Breast epithelium (tissue), 4 donors: ENCODE data around the gene ADAM12. TPM values are rescaled to one million over a fixed set of nuclear protein-coding genes. Genes with fewer than 3 reads are reported as not detected.

Source experiments
- DNase-seq, 2 donors: peaks; one replicate each; pipeline ENCODE4 v3.0.0-alpha.2; 2019; ENCODE audit warnings: low spot score in 2 of 2
- H3K27ac ChIP-seq, 2 donors: fragments of 200-600 bp; sonication (generic) in 1 of 2; one replicate each; pipeline ENCODE4 v1.5.1; 2016 to 2019; ENCODE audit warnings: mild to moderate bottlenecking in 1 of 2
- H3K27me3 ChIP-seq, 2 donors: fragments of 200-600 bp; sonication (generic) in 1 of 2; one replicate each; pipeline versions ENCODE4 v1.5.1 to v1.6.0; 2017 to 2019; ENCODE audit warnings: control low read depth in 1 of 2, mild to moderate bottlenecking in 1 of 2
- H3K36me3 ChIP-seq: fragments of 200-600 bp; one replicate; pipeline ENCODE4 v1.5.1; 2019
- H3K4me1 ChIP-seq, 2 donors: fragments of 200-600 bp; sonication (generic); one replicate each; pipeline ENCODE4 v1.5.1; 2016 to 2019; ENCODE audit warnings: control low read depth in 1 of 2
- H3K4me3 ChIP-seq, 3 donors: fragments of 200-600 bp; sonication (generic); 1 replicate in 2 of 3; 2 replicates in 1 of 3; pipeline ENCODE4 v1.5.1; 2016 to 2019; ENCODE audit warnings: mild to moderate bottlenecking in 3 of 3, moderate library complexity in 2 of 3
- H3K9me3 ChIP-seq, 2 donors: fragments of 200-600 bp; sonication (generic) in 1 of 2; one replicate each; pipeline ENCODE4 v1.5.1; 2016 to 2019; ENCODE audit warnings: control low read depth in 1 of 2
- CTCF ChIP-seq, 3 donors: fragments of 450-650 bp; IDR thresholded peaks; one replicate each; pipeline ENCODE4 v1.5.1; 2016 to 2017; ENCODE audit warnings: antibody characterized with exemption in 3 of 3, mild to moderate bottlenecking in 3 of 3, moderate library complexity in 3 of 3
- POLR2A ChIP-seq: fragments of 450-650 bp; IDR thresholded peaks from one replicate; pipeline ENCODE4 v1.6.1; 2016; ENCODE audit warnings: antibody characterized with exemption, mild to moderate bottlenecking, moderate library complexity
- POLR2AphosphoS5 ChIP-seq, 3 donors: sonication (generic); formaldehyde crosslinking; IDR thresholded peaks; one replicate each; pipeline ENCODE4 v1.6.1; 2017; ENCODE audit warnings: antibody characterized with exemption in 3 of 3
- intact Hi-C: fragments of 100-400 bp; cut with DNase I; formaldehyde crosslinking; loops from one replicate; pipeline ENCODE4 v1.15.1; 2023; ENCODE audit warnings: low total_unique reads
- total RNA-seq, 3 donors: library from RNA; depleted of rRNA; stranded (reverse); fragments of >200 nt; gene quantifications; one replicate each; pipeline ENCODE4 v1.1.0, GENCODE V29; 2016

Gene ADAM12
- total RNA-seq, 3 donors from 2014 or later, result 8.6 to 16.4 (median 13.9) TPM

GRCh38 chr10:126171555-126171954, 216.7 kb downstream of the ADAM12 start:
- no peak for DNase-seq
- Histone ChIP-seq H3K36me3 (no peaks in the 10 kb centered on the region), H3K27me3 (no peaks in the 10 kb centered on the region), H3K9me3 (no peaks in the 10 kb centered on the region), H3K27ac (peak overlapping the region; percentile 54 to 82), H3K4me1 (no peaks in the 10 kb centered on the region), H3K4me3 (peak overlapping the region in 2 of 3 donors; percentile 10 to 38)
- TF ChIP-seq POLR2A (no peak), POLR2AphosphoS5 (IDR thresholded peaks at IDR 0.05) (no peak), CTCF (IDR thresholded peaks at IDR 0.05) (no peak)
- intact Hi-C loops, result no loop called here

- no peak for DNase-seq
- intact Hi-C loops, result no loop called here
- Histone ChIP-seq H3K4me1 (no peaks in the 10 kb centered on the region), H3K36me3 (no peaks in the 10 kb centered on the region), H3K27me3 (no peaks in the 10 kb centered on the region), H3K9me3 (no peaks in the 10 kb centered on the region), H3K27ac (peak overlapping the region; percentile 54 to 82), H3K4me3 (no peak overlapping the region)
- TF ChIP-seq POLR2A (no peak), POLR2AphosphoS5 (IDR thresholded peaks at IDR 0.05) (no peak), CTCF (IDR thresholded peaks at IDR 0.05) (no peak)
Measured at GRCh38 chr10:126170776-126171175, 217.5 kb downstream of the ADAM12 start.

- no peaks in the 10 kb centered on the region for H3K9me3 ChIP-seq
- TF ChIP-seq POLR2AphosphoS5 (IDR thresholded peaks at IDR 0.05) (no peak), CTCF (IDR thresholded peaks at IDR 0.05) (no peak), POLR2A (no peak)
- DNase-seq, result no peak
- peak overlapping the region; percentile 54 to 82 for H3K27ac ChIP-seq
- intact Hi-C loops, result no loop called here
- no peak overlapping the region for H3K4me3 ChIP-seq
- H3K27me3 ChIP-seq, result no peaks in the 10 kb centered on the region
- H3K4me1 ChIP-seq, result no peaks in the 10 kb centered on the region
- H3K36me3 ChIP-seq, result no peaks in the 10 kb centered on the region
Measured at GRCh38 chr10:126170371-126170770, 217.9 kb downstream of the ADAM12 start.

GRCh38 chr10:126169899-126170298, 218.4 kb downstream of the ADAM12 start:
- Histone ChIP-seq H3K27ac (peak overlapping the region in 1 of 2 donors; percentile 82), H3K27me3 (no peaks in the 10 kb centered on the region), H3K9me3 (no peaks in the 10 kb centered on the region), H3K4me1 (no peaks in the 10 kb centered on the region), H3K4me3 (no peak overlapping the region), H3K36me3 (no peaks in the 10 kb centered on the region)
- no peak for DNase-seq
- TF ChIP-seq POLR2AphosphoS5 (IDR thresholded peaks at IDR 0.05) (no peak), CTCF (IDR thresholded peaks at IDR 0.05) (no peak), POLR2A (no peak)
- intact Hi-C loops, result no loop called here

GRCh38 chr10:126166797-126167196, 221.5 kb downstream of the ADAM12 start:
- intact Hi-C loops, result no loop called here
- no peaks in the 10 kb centered on the region for H3K27me3 ChIP-seq
- no peaks in the 10 kb centered on the region for H3K9me3 ChIP-seq
- no peak overlapping the region for H3K27ac ChIP-seq
- no peak for TF ChIP-seq POLR2AphosphoS5 (IDR thresholded peaks at IDR 0.05)
- TF ChIP-seq POLR2A, result no peak
- TF ChIP-seq CTCF (IDR thresholded peaks at IDR 0.05), result no peak
- no peaks in the 10 kb centered on the region for H3K4me1 ChIP-seq
- H3K36me3 ChIP-seq, result no peaks in the 10 kb centered on the region
- H3K4me3 ChIP-seq, result no peak overlapping the region
- no peak for DNase-seq
